Astrocyte (in vitro differentiated cells and primary cell): ENCODE results near the gene CAPN7. TPM values are rescaled to one million over a fixed set of nuclear protein-coding genes. Genes with fewer than 3 reads are reported as not detected.

ENCODE experiments used
- DNase-seq: peaks from one replicate; pipeline ENCODE4 v3.0.0-alpha.2; 2010; ENCODE audit warnings: low read depth
- FAIRE-seq: peaks from 2 replicates; lab custom pipeline; 2011; peaks lifted over from hg19 to GRCh38; lab: Jason Lieb, UNC
- H2AFZ ChIP-seq: 2 replicates; pipeline ENCODE4 v1.6.0; 2012; ENCODE audit warnings: low read depth, low read length, inconsistent platforms
- H3K27ac ChIP-seq: 2 replicates; pipeline ENCODE4 v1.5.1; 2011; ENCODE audit warnings: low read depth, low read length, inconsistent platforms
- H3K27me3 ChIP-seq: 2 replicates; pipeline ENCODE4 v1.6.0; 2011; ENCODE audit warnings: low read length, inconsistent platforms; ENCODE audit not compliant: insufficient read depth
- H3K36me3 ChIP-seq: 2 replicates; pipeline ENCODE4 v1.5.1; 2011; ENCODE audit warnings: low read length, inconsistent platforms; ENCODE audit not compliant: insufficient read depth
- H3K4me1 ChIP-seq: 2 replicates; pipeline ENCODE4 v1.5.1; 2011; ENCODE audit warnings: low read length, inconsistent platforms; ENCODE audit not compliant: insufficient read depth
- H3K4me2 ChIP-seq: 2 replicates; pipeline ENCODE4 v1.6.0; 2012; ENCODE audit warnings: low read length, inconsistent platforms
- H3K4me3 ChIP-seq: 2 replicates; pipeline ENCODE4 v1.5.1; 2011; ENCODE audit warnings: low read depth, mild to moderate bottlenecking, low read length, inconsistent platforms; ENCODE audit not compliant: insufficient read depth
- H3K79me2 ChIP-seq: 2 replicates; pipeline ENCODE4 v1.6.0; 2012; ENCODE audit warnings: mild to moderate bottlenecking, low read length, inconsistent platforms; ENCODE audit not compliant: insufficient read depth
- H3K9ac ChIP-seq: 2 replicates; pipeline ENCODE4 v1.6.0; 2012; ENCODE audit warnings: mild to moderate bottlenecking, low read length, inconsistent platforms
- H3K9me3 ChIP-seq: 2 replicates; pipeline ENCODE4 v1.5.1; 2012; ENCODE audit warnings: low read depth, mild to moderate bottlenecking, low read length, inconsistent platforms; ENCODE audit not compliant: insufficient read depth
- H4K20me1 ChIP-seq: 2 replicates; pipeline ENCODE4 v1.6.0; 2012; ENCODE audit warnings: low read length, inconsistent platforms; ENCODE audit not compliant: insufficient read depth
- H3K27ac Mint-ChIP-seq: one replicate; pipeline ENCODE4 v1.8.0; 2021; ENCODE audit warnings: mild to moderate bottlenecking, mixed read lengths; ENCODE audit not compliant: unreplicated experiment
- H3K27me3 Mint-ChIP-seq: one replicate; pipeline ENCODE4 v1.8.0; 2021; ENCODE audit warnings: low read depth, mixed read lengths; ENCODE audit not compliant: unreplicated experiment
- H3K36me3 Mint-ChIP-seq: one replicate; pipeline ENCODE4 v1.8.0; 2021; ENCODE audit warnings: low read depth, mixed read lengths; ENCODE audit not compliant: unreplicated experiment
- H3K4me1 Mint-ChIP-seq: one replicate; pipeline ENCODE4 v1.8.0; 2021; ENCODE audit warnings: low read depth, mixed read lengths; ENCODE audit not compliant: unreplicated experiment
- H3K4me3 Mint-ChIP-seq: one replicate; pipeline ENCODE4 v1.8.0; 2021; ENCODE audit warnings: mild to moderate bottlenecking, moderate library complexity, mixed read lengths; ENCODE audit not compliant: unreplicated experiment
- H3K9me3 Mint-ChIP-seq: one replicate; pipeline ENCODE4 v1.8.0; 2021; ENCODE audit warnings: mild to moderate bottlenecking, mixed read lengths; ENCODE audit not compliant: unreplicated experiment
- EZH2 ChIP-seq: IDR thresholded peaks from 2 replicates; pipeline ENCODE4 v1.6.1; 2012; ENCODE audit warnings: mild to moderate bottlenecking, low read length, inconsistent platforms; ENCODE audit not compliant: insufficient read depth
- total RNA-seq: library from RNA; stranded (reverse); gene quantifications from 2 replicates; pipeline ENCODE4 v1.2.1, GENCODE V29; 2021
- TF ChIP-seq, protein P1 (sequence below): IDR thresholded peaks from 2 replicates; pipeline ENCODE4 v1.5.1; 2011; ENCODE audit warnings: low read depth, mild to moderate bottlenecking, inconsistent platforms, low read length, moderate library complexity; ENCODE audit not compliant: insufficient read depth

CAPN7 gene
- total RNA-seq, 1 donor from 2014 or later = 36.8 TPM

DNA sequence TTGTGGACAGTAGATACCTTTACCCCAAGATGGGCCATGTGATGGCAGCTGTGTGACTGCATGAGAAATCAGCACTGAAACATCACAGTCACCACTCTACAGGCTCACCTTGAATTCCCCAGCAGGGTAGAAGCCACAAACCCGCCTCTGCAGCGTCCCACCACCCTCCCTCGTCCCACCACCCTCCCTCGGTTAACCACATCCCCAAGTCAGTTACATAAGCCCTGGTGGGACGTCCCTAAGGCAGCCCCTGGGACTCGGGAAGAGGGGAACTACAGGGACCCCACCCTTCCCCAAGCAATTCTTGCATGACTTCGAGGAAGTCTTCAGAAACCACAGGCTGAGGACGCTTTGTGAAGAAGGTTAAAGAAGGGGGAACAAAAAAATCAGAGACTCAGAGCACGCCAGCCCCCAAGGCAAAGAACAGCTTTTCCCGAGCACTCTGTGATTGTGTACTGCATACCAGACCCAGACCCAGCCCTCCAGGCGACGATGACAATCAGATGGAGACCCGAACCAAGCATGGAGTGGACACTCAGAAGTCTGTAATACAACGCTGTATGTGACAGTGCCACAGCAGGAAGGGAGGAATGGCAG, 65.8 kb downstream of the CAPN7 start:
- Mint-ChIP-seq H3K27me3 (no peaks in the 10 kb centered on the region), H3K36me3 (peaks cover 7% of the 10 kb centered on the region), H3K27ac (no peak overlapping the region), H3K9me3 (no peaks in the 10 kb centered on the region), H3K4me3 (no peak overlapping the region), H3K4me1 (peaks cover 37% of the 10 kb centered on the region)
- DNase-seq (no peak), FAIRE-seq (no peak)
- Histone ChIP-seq H4K20me1 (peaks cover 11% of the 10 kb centered on the region), H3K79me2 (peaks cover 14% of the 10 kb centered on the region), H3K27me3 (no peaks in the 10 kb centered on the region), H3K4me3 (no peak overlapping the region), H2AFZ (no peak overlapping the region), H3K27ac (no peak overlapping the region), H3K4me1 (peaks cover 42% of the 10 kb centered on the region), H3K9ac (no peak overlapping the region), H3K4me2 (no peak overlapping the region), H3K36me3 (no peaks in the 10 kb centered on the region), H3K9me3 (no peaks in the 10 kb centered on the region)
- TF ChIP-seq, protein P1, sequence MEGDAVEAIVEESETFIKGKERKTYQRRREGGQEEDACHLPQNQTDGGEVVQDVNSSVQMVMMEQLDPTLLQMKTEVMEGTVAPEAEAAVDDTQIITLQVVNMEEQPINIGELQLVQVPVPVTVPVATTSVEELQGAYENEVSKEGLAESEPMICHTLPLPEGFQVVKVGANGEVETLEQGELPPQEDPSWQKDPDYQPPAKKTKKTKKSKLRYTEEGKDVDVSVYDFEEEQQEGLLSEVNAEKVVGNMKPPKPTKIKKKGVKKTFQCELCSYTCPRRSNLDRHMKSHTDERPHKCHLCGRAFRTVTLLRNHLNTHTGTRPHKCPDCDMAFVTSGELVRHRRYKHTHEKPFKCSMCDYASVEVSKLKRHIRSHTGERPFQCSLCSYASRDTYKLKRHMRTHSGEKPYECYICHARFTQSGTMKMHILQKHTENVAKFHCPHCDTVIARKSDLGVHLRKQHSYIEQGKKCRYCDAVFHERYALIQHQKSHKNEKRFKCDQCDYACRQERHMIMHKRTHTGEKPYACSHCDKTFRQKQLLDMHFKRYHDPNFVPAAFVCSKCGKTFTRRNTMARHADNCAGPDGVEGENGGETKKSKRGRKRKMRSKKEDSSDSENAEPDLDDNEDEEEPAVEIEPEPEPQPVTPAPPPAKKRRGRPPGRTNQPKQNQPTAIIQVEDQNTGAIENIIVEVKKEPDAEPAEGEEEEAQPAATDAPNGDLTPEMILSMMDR = no peak
- no peak for TF ChIP-seq EZH2

GRCh38 chr3:15272426-15273196, 66.6 kb downstream of the CAPN7 start:
- no peaks in the 10 kb centered on the region for H3K36me3 ChIP-seq
- no peak for TF ChIP-seq EZH2
- TF ChIP-seq, protein P1 = no peak
- no peak for FAIRE-seq
- peaks cover 42% of the 10 kb centered on the region for H3K4me1 ChIP-seq
- H2AFZ ChIP-seq = no peak overlapping the region
- Mint-ChIP-seq H3K4me3 (no peak overlapping the region), H3K36me3 (peaks cover 7% of the 10 kb centered on the region), H3K27me3 (no peaks in the 10 kb centered on the region), H3K4me1 (peaks cover 37% of the 10 kb centered on the region), H3K9me3 (no peaks in the 10 kb centered on the region), H3K27ac (no peak overlapping the region)
- no peaks in the 10 kb centered on the region for H3K27me3 ChIP-seq
- no peaks in the 10 kb centered on the region for H3K9me3 ChIP-seq
- H3K27ac ChIP-seq = no peak overlapping the region
- no peak overlapping the region for H3K9ac ChIP-seq
- H3K4me3 ChIP-seq = no peak overlapping the region
- peaks cover 12% of the 10 kb centered on the region for H4K20me1 ChIP-seq
- DNase-seq = no peak
- peaks cover 20% of the 10 kb centered on the region for H3K79me2 ChIP-seq
- no peak overlapping the region for H3K4me2 ChIP-seq

DNA sequence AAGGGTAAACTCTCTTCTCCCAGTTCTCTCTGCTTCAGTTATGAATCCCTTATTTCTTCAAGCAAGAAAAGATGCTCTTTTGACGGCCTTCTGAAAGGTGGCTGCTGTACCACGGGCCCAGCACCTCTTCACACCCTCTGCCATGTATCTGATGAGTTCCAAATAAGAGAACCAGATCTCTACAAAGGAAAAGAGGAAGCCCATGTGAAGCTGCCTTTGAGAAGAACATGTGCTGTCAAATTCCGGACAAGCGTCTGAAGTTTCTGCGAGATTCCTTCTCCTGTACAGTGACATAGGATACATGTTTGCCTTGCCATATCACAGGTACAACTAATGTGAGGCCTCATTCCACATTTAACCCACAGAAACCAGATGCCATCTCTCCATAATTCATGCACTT, 67.2 kb downstream of the CAPN7 start:
- TF ChIP-seq EZH2 = no peak
- TF ChIP-seq, protein P1 = no peak
- Histone ChIP-seq H2AFZ (no peak overlapping the region), H3K4me3 (no peak overlapping the region), H3K4me1 (peaks cover 40% of the 10 kb centered on the region), H3K79me2 (peaks cover 27% of the 10 kb centered on the region), H3K9ac (no peak overlapping the region), H3K27me3 (no peaks in the 10 kb centered on the region), H4K20me1 (peaks cover 17% of the 10 kb centered on the region), H3K27ac (no peak overlapping the region), H3K4me2 (no peak overlapping the region), H3K9me3 (no peaks in the 10 kb centered on the region), H3K36me3 (no peaks in the 10 kb centered on the region)
- FAIRE-seq (no peak), DNase-seq (no peak)
- Mint-ChIP-seq H3K36me3 (peaks cover 7% of the 10 kb centered on the region), H3K4me1 (peaks cover 37% of the 10 kb centered on the region), H3K9me3 (no peaks in the 10 kb centered on the region), H3K27me3 (no peaks in the 10 kb centered on the region), H3K27ac (peak overlapping the region; percentile 7), H3K4me3 (no peak overlapping the region)
